Osteocyte (in vitro differentiated cells): ENCODE measurements around the gene KRT80. TPM values are rescaled to one million over a fixed set of nuclear protein-coding genes. Genes with fewer than 3 reads are reported as not detected.
A peak's percentile ranks its signal among the peaks of the same experiment; 100 is the strongest.

Source experiments
- DNase-seq: peaks from one replicate; pipeline ENCODE4 v3.0.0; 2021; ENCODE audit warnings: mixed read lengths; ENCODE audit not compliant: unreplicated experiment; ENCODE audit errors: extremely low spot score
- H3K27ac Mint-ChIP-seq: one replicate; pipeline ENCODE4 v1.8.0; 2021; ENCODE audit warnings: mild to moderate bottlenecking, mixed read lengths; ENCODE audit not compliant: unreplicated experiment
- H3K27me3 Mint-ChIP-seq: one replicate; pipeline ENCODE4 v1.8.0; 2021; ENCODE audit warnings: mixed read lengths; ENCODE audit not compliant: unreplicated experiment
- H3K36me3 Mint-ChIP-seq: one replicate; pipeline ENCODE4 v1.8.0; 2021; ENCODE audit warnings: mixed read lengths; ENCODE audit not compliant: unreplicated experiment
- H3K4me1 Mint-ChIP-seq: one replicate; pipeline ENCODE4 v1.8.0; 2021; ENCODE audit warnings: mixed read lengths; ENCODE audit not compliant: unreplicated experiment
- H3K4me3 Mint-ChIP-seq: one replicate; pipeline ENCODE4 v1.8.0; 2021; ENCODE audit warnings: mild to moderate bottlenecking, moderate library complexity, mixed read lengths; ENCODE audit not compliant: unreplicated experiment
- H3K9me3 Mint-ChIP-seq: one replicate; pipeline ENCODE4 v1.8.0; 2021; ENCODE audit warnings: mixed read lengths; ENCODE audit not compliant: unreplicated experiment
- total RNA-seq: library from RNA; stranded (reverse); gene quantifications from 2 replicates; pipeline ENCODE4 v1.2.1, GENCODE V29; 2021
- TF ChIP-seq, protein P1 (sequence below): fragments of 200-600 bp; sonication (generic); IDR thresholded peaks from 2 replicates; pipeline ENCODE4 v1.5.0; 2021; ENCODE audit warnings: antibody characterized with exemption, mild to moderate bottlenecking, moderate library complexity

Gene KRT80
- total RNA-seq, 1 donor from 2014 or later: 9.9 TPM

DNA sequence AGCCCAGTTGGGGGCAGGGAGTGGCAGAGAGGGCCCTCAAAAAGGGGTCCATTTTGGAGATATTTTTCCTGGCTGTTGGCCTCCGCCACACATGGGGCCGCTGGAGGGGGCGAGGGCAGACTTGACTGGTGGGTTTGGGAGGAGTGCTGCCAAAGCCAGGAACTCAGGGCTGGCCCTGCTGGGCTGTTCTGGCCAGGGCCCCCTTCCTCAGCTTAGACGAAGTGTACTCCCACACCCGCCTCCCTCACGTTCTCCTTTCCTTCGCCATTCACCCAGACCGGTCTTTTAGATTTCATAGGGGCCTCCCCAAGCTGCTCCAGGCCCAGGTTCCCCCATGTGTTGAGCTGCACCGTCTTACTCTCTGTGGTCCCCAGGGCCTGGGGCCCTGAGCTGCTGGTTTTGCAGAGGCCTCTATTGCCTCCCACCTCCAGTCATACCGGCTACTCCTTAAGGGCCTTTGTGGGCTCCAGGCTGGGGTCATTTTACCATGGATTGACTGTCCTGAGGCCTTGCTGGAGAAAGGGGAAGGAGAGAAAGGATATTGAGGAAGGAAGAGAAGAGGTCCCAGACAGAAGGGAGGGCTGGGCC is 42.5 kb upstream of the KRT80 start:
- DNase-seq: no peak
- Mint-ChIP-seq H3K36me3 (no peaks in the 10 kb centered on the region), H3K27ac (peak overlapping the region; percentile 75), H3K4me3 (peak overlapping the region; percentile 47), H3K4me1 (peaks cover 77% of the 10 kb centered on the region), H3K27me3 (no peaks in the 10 kb centered on the region), H3K9me3 (no peaks in the 10 kb centered on the region)
- TF ChIP-seq, protein P1, sequence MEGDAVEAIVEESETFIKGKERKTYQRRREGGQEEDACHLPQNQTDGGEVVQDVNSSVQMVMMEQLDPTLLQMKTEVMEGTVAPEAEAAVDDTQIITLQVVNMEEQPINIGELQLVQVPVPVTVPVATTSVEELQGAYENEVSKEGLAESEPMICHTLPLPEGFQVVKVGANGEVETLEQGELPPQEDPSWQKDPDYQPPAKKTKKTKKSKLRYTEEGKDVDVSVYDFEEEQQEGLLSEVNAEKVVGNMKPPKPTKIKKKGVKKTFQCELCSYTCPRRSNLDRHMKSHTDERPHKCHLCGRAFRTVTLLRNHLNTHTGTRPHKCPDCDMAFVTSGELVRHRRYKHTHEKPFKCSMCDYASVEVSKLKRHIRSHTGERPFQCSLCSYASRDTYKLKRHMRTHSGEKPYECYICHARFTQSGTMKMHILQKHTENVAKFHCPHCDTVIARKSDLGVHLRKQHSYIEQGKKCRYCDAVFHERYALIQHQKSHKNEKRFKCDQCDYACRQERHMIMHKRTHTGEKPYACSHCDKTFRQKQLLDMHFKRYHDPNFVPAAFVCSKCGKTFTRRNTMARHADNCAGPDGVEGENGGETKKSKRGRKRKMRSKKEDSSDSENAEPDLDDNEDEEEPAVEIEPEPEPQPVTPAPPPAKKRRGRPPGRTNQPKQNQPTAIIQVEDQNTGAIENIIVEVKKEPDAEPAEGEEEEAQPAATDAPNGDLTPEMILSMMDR: no peak

DNA sequence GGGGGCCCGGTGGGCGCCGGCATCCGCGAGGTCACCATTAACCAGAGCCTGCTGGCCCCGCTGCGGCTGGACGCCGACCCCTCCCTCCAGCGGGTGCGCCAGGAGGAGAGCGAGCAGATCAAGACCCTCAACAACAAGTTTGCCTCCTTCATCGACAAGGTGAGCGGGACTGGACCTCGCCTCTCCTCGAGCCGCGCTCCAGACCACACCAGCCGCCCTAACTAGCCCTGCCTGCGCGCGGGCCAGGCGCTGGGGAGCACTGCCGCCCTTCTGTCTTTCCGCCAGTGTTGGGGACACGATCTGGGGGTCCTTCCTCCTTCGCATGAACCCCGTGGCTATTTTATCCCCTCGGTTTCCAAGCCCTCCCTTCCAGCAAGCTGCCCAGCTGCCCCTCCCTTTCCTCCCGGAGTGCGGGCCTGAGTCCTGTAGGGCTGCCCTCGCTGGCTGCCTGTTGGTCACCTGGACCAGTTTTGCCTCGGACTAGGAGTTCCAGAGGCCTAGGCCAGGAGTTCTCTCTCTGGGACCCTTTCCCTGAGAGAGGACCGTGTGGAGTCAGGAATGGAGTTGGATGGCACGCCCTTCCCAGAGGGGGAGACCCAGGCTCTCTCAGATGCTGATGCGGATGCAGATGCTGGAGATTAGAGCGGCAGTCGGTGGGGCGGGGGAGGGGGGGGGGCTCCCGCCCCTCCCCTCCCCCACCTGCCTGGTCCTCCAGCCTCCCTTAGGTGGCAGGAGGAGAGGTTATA is 41.8 kb upstream of the KRT80 start:
- peaks cover 72% of the 10 kb centered on the region for H3K4me1 Mint-ChIP-seq
- H3K4me3 Mint-ChIP-seq: peak overlapping the region; percentile 77
- no peaks in the 10 kb centered on the region for H3K36me3 Mint-ChIP-seq
- H3K27ac Mint-ChIP-seq: peak overlapping the region; percentile 89
- H3K9me3 Mint-ChIP-seq: no peaks in the 10 kb centered on the region
- no peaks in the 10 kb centered on the region for H3K27me3 Mint-ChIP-seq
- TF ChIP-seq, protein P1: no peak
- DNase-seq: no peak

DNA sequence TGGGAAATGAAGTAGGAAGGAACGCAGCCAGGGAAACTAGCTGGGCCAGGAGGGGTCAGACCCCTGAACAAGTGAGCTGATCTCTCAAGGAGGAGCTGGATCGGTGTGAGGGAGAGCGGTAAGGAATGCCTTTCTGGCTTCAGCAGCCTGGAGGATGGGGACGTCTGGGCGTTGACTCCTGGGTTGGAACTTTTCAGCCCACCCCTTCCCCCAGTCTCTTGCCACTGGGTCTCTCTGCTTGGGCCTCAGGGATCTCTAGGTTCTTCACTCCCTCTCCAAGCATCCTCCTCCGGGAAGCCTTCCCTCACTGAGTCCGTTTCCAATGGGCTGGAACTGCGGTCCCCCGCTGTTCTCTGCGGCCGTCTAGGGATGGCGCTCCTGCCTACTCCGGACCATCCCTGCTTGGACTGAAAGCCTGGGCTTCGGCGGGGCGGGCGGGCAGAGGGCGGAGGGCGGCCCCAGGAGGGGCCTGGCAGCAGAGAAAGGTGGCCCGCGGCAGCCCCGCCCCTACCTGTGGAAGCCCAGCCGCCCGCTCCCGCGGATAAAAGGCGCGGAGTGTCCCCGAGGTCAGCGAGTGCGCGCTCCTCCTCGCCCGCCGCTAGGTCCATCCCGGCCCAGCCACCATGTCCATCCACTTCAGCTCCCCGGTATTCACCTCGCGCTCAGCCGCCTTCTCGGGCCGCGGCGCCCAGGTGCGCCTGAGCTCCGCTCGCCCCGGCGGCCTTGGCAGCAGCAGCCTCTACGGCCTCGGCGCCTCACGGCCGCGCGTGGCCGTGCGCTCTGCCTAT is 41.1 kb upstream of the KRT80 start, which contains the start of gene KRT7:
Gene KRT7 (plus strand): TSS at position 570 of the 788 bp plus-strand sequence. CDS start 54 bp downstream, at position 624.
- H3K27ac Mint-ChIP-seq: peak within 1 kb of the TSS; percentile 94
- no peak for DNase-seq
- H3K27me3 Mint-ChIP-seq: no peaks in the 10 kb centered on the region
- H3K9me3 Mint-ChIP-seq: no peaks in the 10 kb centered on the region
- peaks cover 68% of the 10 kb centered on the region for H3K4me1 Mint-ChIP-seq
- TF ChIP-seq, protein P1: peak; percentile 6
- no peaks in the 10 kb centered on the region for H3K36me3 Mint-ChIP-seq
- peak within 1 kb of the TSS; percentile 77 for H3K4me3 Mint-ChIP-seq

DNA sequence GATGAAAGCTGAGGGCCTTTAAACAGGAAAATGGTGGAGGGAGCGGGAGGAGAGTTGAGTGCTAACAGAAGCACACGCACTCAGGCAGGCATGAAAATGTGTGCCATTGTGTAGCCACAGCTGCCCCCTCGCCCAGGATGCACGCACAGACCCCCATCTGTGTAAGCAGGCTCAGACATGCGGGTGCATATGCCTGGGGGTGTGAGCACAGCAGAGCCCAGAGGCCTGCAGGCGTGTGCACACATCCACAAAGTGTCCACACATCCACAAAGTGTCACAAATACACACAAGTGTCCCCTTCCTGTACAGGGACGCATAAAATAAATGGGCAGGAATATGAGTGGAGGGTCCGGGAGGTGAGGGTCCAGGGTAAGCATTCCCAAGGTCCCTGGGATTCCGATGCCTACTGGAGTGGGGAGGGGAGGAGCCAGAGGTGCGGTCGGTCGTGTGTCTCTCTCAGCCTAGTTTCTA is 40.4 kb upstream of the KRT80 start:
- no peaks in the 10 kb centered on the region for H3K27me3 Mint-ChIP-seq

More for the DNA sequence above, 40.4 kb upstream of the KRT80 start:
- Mint-ChIP-seq H3K4me1 (peaks cover 61% of the 10 kb centered on the region), H3K36me3 (no peaks in the 10 kb centered on the region), H3K4me3 (peak overlapping the region; percentile 77), H3K27ac (peak overlapping the region; percentile 94), H3K9me3 (no peaks in the 10 kb centered on the region)
- TF ChIP-seq, protein P1: no peak
- no peak for DNase-seq
